B cell (primary cell): ENCODE measurements around the gene AZU1. TPM values are rescaled to one million over a fixed set of nuclear protein-coding genes. Genes with fewer than 3 reads are reported as not detected.

Source experiments
- ATAC-seq: fragments of 200-7000 bp; cut with Tn5 transposase; one replicate; pipeline ENCODE4 v1.10.0; 2021; ENCODE audit warnings: low read depth, mild to moderate bottlenecking, moderate number of reproducible peaks, moderate library complexity
- CTCF ChIA-PET: fragments of 350-600 bp; sonication (Branson Sonifier 250); formaldehyde crosslinking; loops from one replicate; lab custom pipeline; 2021; ENCODE audit warnings: antibody characterized with exemption, inconsistent platforms; lab: Charles Lee
- POLR2A ChIA-PET: fragments of 350-600 bp; sonication (Branson Sonifier 250); formaldehyde crosslinking; loops from one replicate; lab custom pipeline; 2021; ENCODE audit warnings: antibody characterized with exemption; lab: Charles Lee
- DNase-seq: peaks from one replicate; pipeline ENCODE4 v3.0.0; 2013
- H2AFZ ChIP-seq: 2 replicates; pipeline ENCODE4 v1.6.1; 2012; ENCODE audit warnings: mild to moderate bottlenecking, low read depth, low read length; ENCODE audit not compliant: insufficient read depth, poor library complexity, severe bottlenecking
- H3K27ac ChIP-seq, 2 donors: 1 replicate in 1 of 2; 2 replicates in 1 of 2; pipeline ENCODE4 v1.5.1; 2012 to 2013; ENCODE audit warnings: low read length in 2 of 2, mild to moderate bottlenecking in 2 of 2, moderate library complexity in 1 of 2
- H3K27me3 ChIP-seq, 4 experiments: fragments of 200-600 bp in 1 of 4; sonication (generic) in 1 of 4; replicated peaks in 1 of 4; 1 replicate in 2 of 4; 2 replicates in 2 of 4; pipeline versions ENCODE4 v1.6.1 to v1.7.0; 2013 to 2016; ENCODE audit warnings: low read length in 3 of 4, mild to moderate bottlenecking in 2 of 4, mixed read lengths in 1 of 4, moderate library complexity in 1 of 4; ENCODE audit not compliant: insufficient read depth in 4 of 4, control insufficient read depth in 3 of 4; ENCODE audit errors: control extremely low read depth in 1 of 4
- H3K36me3 ChIP-seq, 2 experiments: replicated peaks in 1 of 2; 1 replicate in 1 of 2; 2 replicates in 1 of 2; pipeline versions ENCODE4 v1.6.1 to v1.7.1; 2013; ENCODE audit warnings: low read length in 1 of 2; ENCODE audit not compliant: insufficient read depth in 2 of 2, control insufficient read depth in 1 of 2; ENCODE audit errors: control extremely low read depth in 1 of 2, extremely low read depth in 1 of 2
- H3K4me1 ChIP-seq, 2 donors: fragments of 200-600 bp in 1 of 2; sonication (generic) in 1 of 2; 1 replicate in 1 of 2; 2 replicates in 1 of 2; pipeline versions ENCODE4 v1.5.1 to v1.6.1; 2013 to 2017; ENCODE audit warnings: low read length in 2 of 2; ENCODE audit not compliant: control insufficient read depth in 2 of 2, insufficient read depth in 2 of 2
- H3K4me2 ChIP-seq: replicated peaks from 2 replicates; pipeline ENCODE3; 2012; ENCODE audit warnings: mild to moderate bottlenecking, low read depth, low read length; ENCODE audit not compliant: poor library complexity, severe bottlenecking
- H3K4me3 ChIP-seq, 5 experiments: fragments of 200-600 bp in 1 of 5; sonication (generic) in 1 of 5; 1 replicate in 3 of 5; 2 replicates in 2 of 5; pipeline versions ENCODE4 v1.5.1 to v1.7.0; 2011 to 2016; ENCODE audit warnings: low read length in 4 of 5, mild to moderate bottlenecking in 4 of 5, low read depth in 2 of 5, control low read depth in 1 of 5, moderate library complexity in 1 of 5; ENCODE audit not compliant: insufficient read depth in 1 of 5; ENCODE audit errors: control extremely low read depth in 1 of 5, extremely low read depth in 1 of 5
- H3K79me2 ChIP-seq: fragments of 200-600 bp; sonication (generic); one replicate; pipeline ENCODE4 v1.6.0; 2016; ENCODE audit warnings: low read length; ENCODE audit not compliant: control insufficient read depth, insufficient read depth
- H3K9ac ChIP-seq: fragments of 200-600 bp; sonication (generic); 2 replicates; pipeline ENCODE4 v1.6.1; 2017; ENCODE audit warnings: mild to moderate bottlenecking, low read length, moderate library complexity
- H3K9me3 ChIP-seq, 3 donors: one replicate each; pipeline versions ENCODE4 v1.6.1 to v1.7.1; 2013; ENCODE audit warnings: low read length in 2 of 3; ENCODE audit not compliant: control insufficient read depth in 2 of 3, insufficient read depth in 1 of 3; ENCODE audit errors: control extremely low read depth in 1 of 3
- H4K20me1 ChIP-seq: 2 replicates; pipeline ENCODE4 v1.6.0; 2012; ENCODE audit warnings: mild to moderate bottlenecking, low read length; ENCODE audit not compliant: insufficient read depth, control insufficient read depth, poor library complexity, severe bottlenecking
- H3K27ac Mint-ChIP-seq: one replicate; pipeline ENCODE4 v1.8.0; 2021; ENCODE audit warnings: mixed read lengths
- H3K27me3 Mint-ChIP-seq: one replicate; pipeline ENCODE4 v1.8.0; 2021; ENCODE audit warnings: mixed read lengths
- H3K4me1 Mint-ChIP-seq: one replicate; pipeline ENCODE4 v1.8.0; 2021; ENCODE audit warnings: mixed read lengths
- H3K4me3 Mint-ChIP-seq: one replicate; pipeline ENCODE4 v1.8.0; 2021; ENCODE audit warnings: mixed read lengths
- H3K9me3 Mint-ChIP-seq: one replicate; pipeline ENCODE4 v1.8.0; 2022; ENCODE audit warnings: mixed read lengths; ENCODE audit not compliant: insufficient read depth
- CTCF ChIP-seq: fragments of 200-600 bp; IDR thresholded peaks from one replicate; pipeline ENCODE4 v1.8.0; 2022; ENCODE audit warnings: antibody characterized with exemption, mild to moderate bottlenecking
- EZH2 ChIP-seq: IDR thresholded peaks from 2 replicates; pipeline ENCODE4 v1.6.1; 2012; ENCODE audit warnings: borderline replicate concordance, low read depth, mild to moderate bottlenecking, moderate library complexity, low read length; ENCODE audit not compliant: insufficient read depth, poor library complexity, severe bottlenecking
- WGBS: methylation state at CpG from one replicate; pipeline ENCODE4 v1.1.5; 2013; ENCODE audit warnings: missing lambda C conversion rate; ENCODE audit not compliant: insufficient coverage; 5-methylcytosine and 5-hydroxymethylcytosine counted together
- intact Hi-C: fragments of 100-400 bp; cut with micrococcal nuclease; formaldehyde crosslinking; loops from one replicate; pipeline ENCODE4 v1.10.0; 2022
- polyA plus RNA-seq: library from polyadenylated mRNA; depleted of rRNA; stranded (reverse); fragments of >200 nt; gene quantifications from 2 replicates; pipeline ENCODE4 v1.2.3, GENCODE V29; 2012
- total RNA-seq, 2 donors: library from RNA; stranded (reverse); fragments of 120-200 nt in 1 of 2; gene quantifications; 1 replicate in 1 of 2; 2 replicates in 1 of 2; pipeline versions ENCODE4 v1.2.3 to v1.2.4, GENCODE V29; 2013 to 2022

AZU1 gene
- total and polyA plus RNA-seq, 2 donors (not counting 1 experiment from before 2014, with no cell fraction given) = 0.13 to 0.44 TPM

DNA sequence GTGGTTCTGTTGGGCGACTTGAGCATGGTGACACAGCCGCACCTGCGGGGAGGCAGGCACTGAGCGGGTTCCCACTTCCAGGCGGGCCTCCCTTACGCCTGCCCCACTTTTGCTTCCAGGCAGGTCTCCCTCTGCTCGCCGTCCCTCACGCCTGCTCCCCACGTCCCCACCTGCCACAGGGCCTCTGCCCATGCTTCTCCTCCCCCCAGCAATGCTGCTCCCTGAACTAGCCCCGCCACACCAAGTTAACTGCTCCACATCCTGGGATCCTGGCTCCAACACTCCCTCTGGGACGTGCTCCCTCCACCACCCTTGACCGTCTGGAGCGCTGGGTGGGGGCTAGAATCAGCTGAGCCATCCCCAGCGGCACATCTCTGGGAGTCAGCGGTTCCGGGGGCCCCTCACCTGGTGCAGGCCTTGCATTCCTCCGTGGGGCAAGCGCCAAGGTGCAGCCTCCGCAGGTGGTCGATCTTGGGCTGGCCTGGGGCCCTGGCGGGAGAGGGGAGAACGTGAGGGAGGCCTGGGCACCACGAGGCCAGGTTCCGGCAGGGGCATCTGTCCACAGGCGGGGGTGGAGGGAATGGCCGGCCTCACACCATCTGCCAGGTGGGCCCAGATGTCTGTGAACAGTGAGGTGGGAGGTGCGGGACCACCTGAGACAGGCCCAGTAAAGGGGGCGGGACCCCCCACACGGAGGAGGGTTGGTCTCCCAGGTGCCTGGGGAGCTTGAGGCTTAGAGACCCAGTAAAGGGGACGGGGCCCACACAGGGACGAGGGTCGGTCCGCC is 41.0 kb downstream of the AZU1 start:
- CTCF ChIA-PET = no interaction called here
- no peak for TF ChIP-seq EZH2
- TF ChIP-seq CTCF = no peak
- H3K27ac ChIP-seq = no peak overlapping the region
- no peaks in the 10 kb centered on the region for H3K79me2 ChIP-seq
- ATAC-seq (no peak), DNase-seq (no peak)
- H3K9me3 ChIP-seq = peaks cover 0 to 2% (median 0%) of the 10 kb centered on the region in 3 donors
- POLR2A ChIA-PET = no interaction called here
- no peak overlapping the region for H3K4me3 Mint-ChIP-seq
- peaks cover 15% of the 10 kb centered on the region for H3K4me1 Mint-ChIP-seq
- no peak overlapping the region for H3K27ac Mint-ChIP-seq
- no peak overlapping the region for H3K9ac ChIP-seq
- peaks cover 13 to 27% of the 10 kb centered on the region in 2 donors for H3K4me1 ChIP-seq
- no peak overlapping the region for H2AFZ ChIP-seq
- no peak overlapping the region for H3K4me2 ChIP-seq
- WGBS = 94% methylated on average over 32 of the region's 34 CpGs
- no peaks in the 10 kb centered on the region for H3K27me3 ChIP-seq
- H3K27me3 Mint-ChIP-seq = no peaks in the 10 kb centered on the region
- H4K20me1 ChIP-seq = peaks cover 4% of the 10 kb centered on the region
- H3K36me3 ChIP-seq = peaks cover 0 to 17% of the 10 kb centered on the region in 2 experiments
- no peak overlapping the region for H3K4me3 ChIP-seq
- intact Hi-C loops = no loop called here
- H3K9me3 Mint-ChIP-seq = no peaks in the 10 kb centered on the region
